Thoracic aorta (tissue), 2 donors: Measurements from ENCODE around the gene VAMP1. TPM values are rescaled to one million over a fixed set of nuclear protein-coding genes. Genes with fewer than 3 reads are reported as not detected.
A peak's percentile ranks its signal among the peaks of the same experiment; 100 is the strongest.
"Not testable (repeated sequence)": the region's sequence is repeated elsewhere in the genome, so short reads cannot be mapped to it uniquely, and the experiment has no call there.

Source experiments
- ATAC-seq: fragments of 150-250 bp; one replicate; pipeline ENCODE4 v1.8.0; 2017; ENCODE audit warnings: low read depth; ENCODE audit not compliant: insufficient number of reproducible peaks, low FRiP score
- DNase-seq: peaks from one replicate; pipeline ENCODE4 v3.0.0-alpha.2; 2020; ENCODE audit warnings: low spot score
- H3K27ac ChIP-seq, 2 donors: fragments of 200-600 bp; sonication (generic); 1 replicate in 1 of 2; 2 replicates in 1 of 2; pipeline ENCODE4 v1.5.1; 2016; ENCODE audit warnings: mild to moderate bottlenecking in 2 of 2, moderate library complexity in 2 of 2
- H3K27me3 ChIP-seq: fragments of 200-600 bp; sonication (generic); replicated peaks from 2 replicates; pipeline ENCODE4 v1.6.0; 2016; ENCODE audit warnings: mild to moderate bottlenecking; ENCODE audit not compliant: insufficient read depth
- H3K36me3 ChIP-seq: fragments of 200-600 bp; sonication (generic); one replicate; pipeline ENCODE4 v1.5.1; 2016
- H3K4me1 ChIP-seq, 2 donors: fragments of 200-600 bp; sonication (generic); 1 replicate in 1 of 2; 2 replicates in 1 of 2; pipeline versions ENCODE4 v1.5.1 to v1.6.0; 2016; ENCODE audit warnings: low read depth in 2 of 2, mild to moderate bottlenecking in 1 of 2; ENCODE audit not compliant: control insufficient read depth in 1 of 2
- H3K4me3 ChIP-seq: fragments of 200-600 bp; sonication (generic); 2 replicates; pipeline ENCODE4 v1.5.1; 2016; ENCODE audit warnings: mild to moderate bottlenecking
- H3K9me3 ChIP-seq: fragments of 200-600 bp; sonication (generic); 2 replicates; pipeline ENCODE4 v1.5.1; 2016
- total RNA-seq, 2 donors: library from RNA; depleted of rRNA; stranded (reverse); fragments of >200 nt; gene quantifications; one replicate each; pipeline versions ENCODE4 v1.1.0 to v1.2.3, GENCODE V29; 2016
- TF ChIP-seq, protein P1 (sequence below): fragments of 200-600 bp; sonication (generic); IDR thresholded peaks from one replicate; pipeline ENCODE4 v1.5.1; 2019; ENCODE audit warnings: antibody characterized with exemption

The VAMP1 gene
- total RNA-seq, 2 donors from 2014 or later: 24.4 to 29.9 TPM

DNA sequence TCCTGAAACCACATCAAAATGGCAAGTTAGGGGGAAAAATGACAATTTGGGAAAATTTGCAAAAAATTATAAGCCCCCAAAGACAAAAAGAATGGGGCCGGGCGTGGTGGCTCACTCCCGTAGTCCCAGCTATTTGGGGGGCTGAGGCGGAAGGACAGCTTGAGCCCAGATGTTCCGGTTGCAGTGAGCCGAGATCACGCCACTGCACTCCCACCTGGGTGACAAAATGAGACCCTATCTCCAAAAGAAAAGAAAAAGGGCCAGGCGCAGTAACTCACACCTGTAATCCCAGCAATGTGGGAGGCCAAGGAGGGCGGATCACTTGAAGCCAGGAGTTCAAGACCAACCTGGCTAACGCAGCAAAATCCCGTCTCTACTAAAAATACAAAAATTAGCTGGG, 2.0 kb upstream of the VAMP1 start:
- Histone ChIP-seq H3K27me3 (no peaks in the 10 kb centered on the region), H3K27ac (no peak overlapping the region), H3K9me3 (no peaks in the 10 kb centered on the region), H3K4me3 (no peak overlapping the region), H3K4me1 (peaks cover 15 to 23% of the 10 kb centered on the region in 2 donors), H3K36me3 (no peaks in the 10 kb centered on the region)
- ATAC-seq (no peak), DNase-seq (no peak)
- TF ChIP-seq, protein P1, sequence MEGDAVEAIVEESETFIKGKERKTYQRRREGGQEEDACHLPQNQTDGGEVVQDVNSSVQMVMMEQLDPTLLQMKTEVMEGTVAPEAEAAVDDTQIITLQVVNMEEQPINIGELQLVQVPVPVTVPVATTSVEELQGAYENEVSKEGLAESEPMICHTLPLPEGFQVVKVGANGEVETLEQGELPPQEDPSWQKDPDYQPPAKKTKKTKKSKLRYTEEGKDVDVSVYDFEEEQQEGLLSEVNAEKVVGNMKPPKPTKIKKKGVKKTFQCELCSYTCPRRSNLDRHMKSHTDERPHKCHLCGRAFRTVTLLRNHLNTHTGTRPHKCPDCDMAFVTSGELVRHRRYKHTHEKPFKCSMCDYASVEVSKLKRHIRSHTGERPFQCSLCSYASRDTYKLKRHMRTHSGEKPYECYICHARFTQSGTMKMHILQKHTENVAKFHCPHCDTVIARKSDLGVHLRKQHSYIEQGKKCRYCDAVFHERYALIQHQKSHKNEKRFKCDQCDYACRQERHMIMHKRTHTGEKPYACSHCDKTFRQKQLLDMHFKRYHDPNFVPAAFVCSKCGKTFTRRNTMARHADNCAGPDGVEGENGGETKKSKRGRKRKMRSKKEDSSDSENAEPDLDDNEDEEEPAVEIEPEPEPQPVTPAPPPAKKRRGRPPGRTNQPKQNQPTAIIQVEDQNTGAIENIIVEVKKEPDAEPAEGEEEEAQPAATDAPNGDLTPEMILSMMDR: no peak

DNA sequence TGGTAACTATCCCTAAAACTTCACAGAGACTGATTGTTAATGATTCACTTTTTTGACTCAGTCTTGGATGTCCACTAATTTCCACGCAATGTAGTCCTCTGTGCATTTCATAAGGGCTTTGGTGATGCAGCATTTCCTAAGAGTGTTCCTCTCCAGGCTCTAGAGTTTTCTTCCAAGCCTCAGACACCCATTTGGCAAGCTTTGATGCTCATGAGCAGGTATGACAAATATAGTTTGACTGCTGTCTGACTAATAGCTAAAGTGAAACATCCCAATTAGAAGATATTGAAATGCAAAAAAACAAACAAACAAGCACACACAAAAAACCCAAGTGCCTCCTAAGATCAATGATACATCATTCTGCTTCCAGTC, 1.5 kb upstream of the VAMP1 start:
- H3K9me3 ChIP-seq: no peaks in the 10 kb centered on the region
- DNase-seq: no peak
- TF ChIP-seq, protein P1: no peak
- H3K27ac ChIP-seq: no peak overlapping the region
- H3K4me3 ChIP-seq: no peak overlapping the region
- ATAC-seq: no peak
- no peaks in the 10 kb centered on the region for H3K27me3 ChIP-seq
- H3K4me1 ChIP-seq: peaks cover 15 to 23% of the 10 kb centered on the region in 2 donors
- H3K36me3 ChIP-seq: no peaks in the 10 kb centered on the region

DNA sequence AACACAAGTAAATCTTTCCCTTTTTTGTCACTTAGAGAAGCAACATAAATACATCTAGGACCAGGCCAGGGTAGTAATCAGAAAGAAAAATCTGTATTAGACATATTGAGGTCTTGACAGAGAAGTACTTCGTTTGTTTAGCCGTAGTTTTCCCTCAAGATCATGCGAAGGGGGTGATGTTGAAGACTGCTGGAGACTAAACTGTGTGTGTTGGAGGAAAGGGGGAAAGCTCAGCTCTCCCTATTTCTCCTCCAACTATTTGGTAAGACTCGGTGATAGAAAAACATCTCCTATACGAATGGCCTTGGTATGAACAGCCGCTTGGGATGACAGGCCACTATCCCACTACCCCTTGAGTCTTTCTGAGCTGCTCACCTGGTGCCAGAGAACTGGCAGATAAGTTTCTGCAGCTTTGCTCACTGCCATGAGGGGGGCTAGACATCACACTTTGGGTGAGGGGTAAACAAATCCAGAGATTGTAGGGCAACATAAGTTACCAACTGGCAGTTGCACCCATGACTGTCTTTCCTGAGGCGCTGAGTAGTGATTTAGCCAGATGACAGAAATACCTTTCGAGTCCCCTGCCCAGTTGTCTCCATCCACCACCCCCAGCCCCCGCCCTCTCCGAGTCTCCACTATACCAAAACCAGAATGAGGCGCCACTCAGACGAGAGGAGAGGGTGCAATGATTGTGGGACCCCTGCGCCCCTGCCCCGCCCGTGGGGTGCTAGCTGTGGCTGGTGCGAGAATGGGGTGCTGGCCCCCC, 685 bp downstream of the VAMP1 start:
- H3K9me3 ChIP-seq: no peaks in the 10 kb centered on the region
- peaks cover 15 to 23% of the 10 kb centered on the region in 2 donors for H3K4me1 ChIP-seq
- H3K27me3 ChIP-seq: no peaks in the 10 kb centered on the region
- DNase-seq (no peak), ATAC-seq (no peak)
- H3K4me3 ChIP-seq: peak overlapping the region; percentile 84
- H3K27ac ChIP-seq: peak overlapping the region; percentile 86 to 90
- peaks cover 3% of the 10 kb centered on the region for H3K36me3 ChIP-seq
- TF ChIP-seq, protein P1: no peak

DNA sequence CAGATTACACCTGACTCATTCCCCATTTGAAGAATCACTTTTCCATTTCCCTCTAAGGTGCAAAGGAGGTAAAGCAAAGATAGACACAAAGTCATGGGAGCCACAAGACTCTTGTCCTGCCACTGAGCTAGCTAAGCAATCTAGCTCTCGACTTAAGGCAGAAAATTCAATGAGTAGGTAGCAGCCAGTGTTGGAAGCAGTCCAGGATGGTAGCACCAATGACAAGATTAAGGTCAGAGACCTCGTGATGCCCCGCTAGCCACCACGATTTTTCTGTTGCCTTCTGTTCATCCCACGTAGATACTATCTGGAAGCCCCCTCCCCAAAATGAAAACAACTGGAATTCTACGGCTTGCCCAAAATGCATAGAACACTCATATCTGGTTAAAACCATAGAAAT, 1.4 kb downstream of the VAMP1 start:
- H3K9me3 ChIP-seq: no peaks in the 10 kb centered on the region
- H3K27ac ChIP-seq: no peak overlapping the region
- no peak for ATAC-seq
- TF ChIP-seq, protein P1: no peak
- H3K36me3 ChIP-seq: peaks cover 9% of the 10 kb centered on the region
- DNase-seq: no peak
- no peaks in the 10 kb centered on the region for H3K27me3 ChIP-seq
- peak overlapping the region; percentile 84 for H3K4me3 ChIP-seq
- peaks cover 15 to 23% of the 10 kb centered on the region in 2 donors for H3K4me1 ChIP-seq

DNA sequence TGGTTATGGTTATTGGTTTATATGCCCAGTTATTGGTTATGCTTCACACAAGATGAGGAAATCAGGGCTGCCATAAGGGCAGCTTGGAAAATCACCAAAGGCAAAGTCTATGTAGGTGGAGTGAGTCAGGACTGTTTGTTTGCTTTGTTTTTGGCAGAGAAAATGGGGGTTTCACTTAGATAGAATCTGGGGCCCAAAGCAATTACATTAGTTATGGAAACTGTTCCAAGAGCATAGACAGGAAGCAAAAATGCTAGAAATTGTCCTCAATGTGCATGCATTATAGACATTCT, 2.2 kb downstream of the VAMP1 start:
- H3K27ac ChIP-seq: no peak overlapping the region
- no peak overlapping the region for H3K4me3 ChIP-seq
- peaks cover 17% of the 10 kb centered on the region for H3K36me3 ChIP-seq
- no peaks in the 10 kb centered on the region for H3K27me3 ChIP-seq
- ATAC-seq: no peak
- DNase-seq: no peak
- H3K4me1 ChIP-seq: peaks cover 15 to 23% of the 10 kb centered on the region in 2 donors
- no peaks in the 10 kb centered on the region for H3K9me3 ChIP-seq
- TF ChIP-seq, protein P1: no peak

DNA sequence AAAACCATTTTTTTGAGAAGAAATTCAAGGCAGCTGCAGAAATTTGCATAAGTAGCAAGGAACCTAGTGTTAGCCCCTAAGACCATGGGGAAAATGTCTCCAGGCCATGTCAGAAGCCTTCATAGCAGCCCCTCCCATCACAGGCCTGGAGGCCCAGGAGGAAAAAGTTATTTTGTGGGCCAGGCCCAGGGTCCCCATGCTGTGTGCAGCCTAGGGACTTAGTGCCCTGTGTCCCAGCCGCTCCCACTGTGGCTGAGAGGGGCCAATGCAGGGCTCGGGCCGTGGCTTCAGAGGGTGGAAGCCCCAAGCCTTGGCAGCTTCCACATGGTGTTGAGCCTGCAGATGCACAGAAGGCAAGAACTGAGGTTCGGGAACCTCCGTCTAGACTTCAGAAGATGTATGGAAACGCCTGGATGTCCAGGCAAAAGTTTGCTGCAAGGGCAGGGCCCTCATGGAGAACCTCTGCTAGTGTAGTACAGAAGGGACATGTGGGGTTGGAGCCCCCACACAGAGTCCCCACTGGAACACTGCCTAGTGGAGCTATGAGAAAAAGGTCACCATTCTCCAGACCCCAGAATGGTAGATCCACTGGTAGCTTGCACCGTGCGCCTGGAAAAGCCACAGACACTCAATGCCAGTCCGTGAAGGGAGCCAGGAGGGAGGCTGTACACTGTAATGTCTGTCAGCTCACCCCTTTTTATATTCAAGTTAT, 2.8 kb downstream of the VAMP1 start:
- peaks cover 15 to 27% of the 10 kb centered on the region in 2 donors for H3K4me1 ChIP-seq
- H3K9me3 ChIP-seq, H3K4me3 ChIP-seq, H3K27me3 ChIP-seq, ATAC-seq, DNase-seq, H3K27ac ChIP-seq: not testable (repeated sequence)
- H3K36me3 ChIP-seq: peaks cover 19% of the 10 kb centered on the region

DNA sequence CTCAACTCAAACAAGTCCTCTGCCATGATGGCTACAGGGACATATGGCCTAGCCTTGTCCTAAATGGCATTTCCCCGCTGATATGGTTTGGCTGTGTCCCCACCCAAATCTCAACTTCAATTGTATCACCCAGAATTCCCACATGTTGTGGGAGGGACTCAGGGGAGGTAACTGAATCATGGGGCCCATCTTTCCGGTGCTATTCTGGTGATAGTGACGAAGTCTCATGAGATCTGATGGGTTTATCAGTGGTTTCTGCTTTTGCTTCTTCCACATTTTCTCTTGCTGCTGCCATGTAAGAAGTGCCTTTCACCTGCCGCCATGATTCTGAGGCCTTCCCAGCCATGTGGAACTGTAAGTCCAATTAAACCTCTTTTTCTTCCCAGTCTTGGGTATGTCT, 3.7 kb downstream of the VAMP1 start:
- peaks cover 15 to 32% of the 10 kb centered on the region in 2 donors for H3K4me1 ChIP-seq

More for the DNA sequence above, 3.7 kb downstream of the VAMP1 start:
- not testable (repeated sequence) for H3K27ac ChIP-seq, H3K9me3 ChIP-seq, DNase-seq, H3K27me3 ChIP-seq, H3K4me3 ChIP-seq, ATAC-seq
- H3K36me3 ChIP-seq: peaks cover 28% of the 10 kb centered on the region
